HG03025 (cell line): ENCODE data around the gene IPO13.
A peak's percentile ranks its signal among the peaks of the same experiment; 100 is the strongest.

ENCODE experiments used
- ATAC-seq: cut with Tn5 transposase; IDR thresholded peaks from one replicate; pipeline ENCODE4 v1.9.1; 2021; ENCODE audit warnings: mild to moderate bottlenecking, moderate library complexity; ENCODE audit not compliant: unreplicated experiment, low FRiP score

IPO13 gene

DNA sequence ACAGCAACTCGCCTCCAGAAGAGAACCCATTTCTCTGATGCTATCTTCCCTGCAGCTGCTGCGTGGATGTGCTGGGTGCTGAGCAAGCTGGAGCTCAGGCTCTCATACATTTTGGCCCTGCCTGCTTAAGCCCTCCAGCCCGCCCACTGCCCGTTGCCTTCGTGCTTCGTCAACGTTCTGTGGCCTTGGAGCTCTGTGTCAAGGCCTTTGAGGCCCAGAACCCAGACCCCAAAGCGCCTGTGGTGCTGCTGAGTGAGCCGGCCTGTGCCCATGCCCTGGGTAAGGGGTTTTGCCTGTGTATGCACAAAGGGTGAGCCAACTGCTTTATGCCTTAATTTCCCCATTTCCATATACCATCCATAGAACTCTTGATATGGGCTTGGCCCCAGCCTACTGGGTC lies 24.2 kb downstream of the IPO13 start:
- ATAC-seq: no peak

- ATAC-seq: no peak
Observed at GRCh38 chr1:43971336-43971980, 24.7 kb downstream of the IPO13 start.

- no peak for ATAC-seq
Observed at GRCh38 chr1:43973981-43974442, 27.3 kb downstream of the IPO13 start.

DNA sequence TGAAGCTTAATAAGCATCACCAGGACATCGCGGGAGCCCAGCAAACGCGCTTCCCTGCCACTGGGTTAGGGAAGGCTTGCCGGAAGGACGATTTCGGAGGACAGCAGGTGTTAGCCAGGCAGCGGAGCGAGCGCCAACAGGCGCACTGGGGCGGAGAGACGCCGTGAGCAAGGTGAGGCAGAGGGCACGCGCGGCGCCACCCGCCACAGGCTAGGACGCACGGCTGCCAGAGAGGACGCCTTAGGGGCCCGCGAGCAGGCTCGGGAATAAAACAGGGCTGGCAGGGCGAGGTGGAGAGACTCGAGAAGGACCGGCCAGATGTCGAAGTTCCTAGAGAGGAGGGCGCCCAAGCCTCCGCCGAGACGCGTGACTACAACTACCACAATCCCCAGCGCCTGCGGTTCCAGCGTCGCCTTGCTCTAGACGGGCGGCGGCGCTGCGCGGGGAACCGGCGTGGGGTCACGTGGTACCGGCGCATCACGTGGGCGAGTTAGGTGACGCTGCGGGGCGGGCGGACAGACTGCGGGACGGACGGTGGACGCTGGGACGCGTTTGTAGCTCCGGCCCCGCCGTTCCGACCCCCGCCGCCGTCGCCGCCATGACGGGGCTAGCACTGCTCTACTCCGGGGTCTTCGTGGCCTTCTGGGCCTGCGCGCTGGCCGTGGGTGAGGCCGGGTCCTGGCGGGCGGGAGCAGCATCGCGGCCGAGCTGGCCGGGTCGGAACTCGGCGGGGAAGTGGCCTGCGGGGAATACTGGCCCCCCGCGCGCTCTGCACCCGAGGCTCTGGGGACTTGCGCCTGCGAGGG lies 27.9 kb downstream of the IPO13 start, which contains the start of gene ATP6V0B:
TSS of gene ATP6V0B (plus strand) at position 518 of the 806 bp plus-strand sequence. CDS start at position 599, 81 bp downstream.
- ATAC-seq: peak; percentile 67

DNA sequence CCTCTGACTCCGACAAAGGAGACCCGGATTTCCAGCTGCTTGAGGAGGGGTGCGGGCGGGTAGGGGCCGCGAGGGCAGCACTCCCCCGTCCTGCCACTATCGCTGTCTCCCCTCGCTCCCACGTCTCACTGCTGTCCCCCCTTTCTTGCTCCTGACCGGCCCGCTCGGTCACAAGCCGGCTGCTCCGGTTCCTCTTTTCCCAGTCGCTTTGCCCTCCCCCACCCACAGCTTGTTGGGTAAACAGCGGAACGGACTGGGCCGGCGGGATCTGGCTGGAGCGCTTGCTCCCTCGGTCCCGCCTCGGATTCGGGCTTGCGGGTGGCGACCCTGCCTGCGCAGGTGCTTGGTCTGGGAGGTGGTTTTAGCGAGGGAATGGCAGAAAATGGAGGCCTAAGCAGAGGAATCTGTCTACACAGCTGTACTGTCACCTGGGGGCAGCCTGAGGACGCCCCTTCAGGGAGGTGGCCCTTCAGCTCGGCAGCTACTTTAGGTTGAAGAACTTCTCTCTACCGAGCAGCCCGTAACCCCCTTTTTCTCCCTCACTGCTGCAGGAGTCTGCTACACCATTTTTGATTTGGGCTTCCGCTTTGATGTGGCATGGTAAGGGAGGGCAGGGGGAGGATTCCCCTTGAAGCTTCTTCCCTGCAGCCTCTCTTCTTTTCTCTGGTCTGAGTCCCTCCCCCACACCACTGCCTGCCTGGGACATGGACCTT lies 28.7 kb downstream of the IPO13 start:
- peak; percentile 5 for ATAC-seq

DNA sequence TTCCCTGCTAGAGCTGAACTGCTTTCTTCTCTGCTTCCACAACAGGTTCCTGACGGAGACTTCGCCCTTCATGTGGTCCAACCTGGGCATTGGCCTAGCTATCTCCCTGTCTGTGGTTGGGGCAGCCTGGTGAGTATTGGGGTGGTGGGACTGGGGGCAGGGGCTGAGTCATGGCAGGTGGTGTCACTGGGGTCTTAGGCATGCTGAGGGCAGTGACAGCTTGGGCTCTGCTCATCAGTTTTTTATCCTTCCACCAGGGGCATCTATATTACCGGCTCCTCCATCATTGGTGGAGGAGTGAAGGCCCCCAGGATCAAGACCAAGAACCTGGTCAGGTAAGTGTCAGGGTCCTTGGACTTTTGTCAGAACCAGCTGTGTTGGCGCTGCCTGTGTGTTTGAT lies 29.3 kb downstream of the IPO13 start:
- ATAC-seq: no peak

- no peak for ATAC-seq
Observed at GRCh38 chr1:43976890-43977289, 30.1 kb downstream of the IPO13 start.

- ATAC-seq: no peak
Observed at GRCh38 chr1:43977376-43978263, 30.9 kb downstream of the IPO13 start.

GRCh38 chr1:43978264-43978550 lies 31.5 kb downstream of the IPO13 start:
- no peak for ATAC-seq

GRCh38 chr1:43978551-43979260 lies 32.0 kb downstream of the IPO13 start, which contains the start of gene B4GALT2:
Gene B4GALT2, plus strand, starts transcription at chr1:43979210. Its CDS starts 1,951 bp downstream, at chr1:43981161.
- no peak for ATAC-seq

- no peak for ATAC-seq
Observed at GRCh38 chr1:43979261-43979527, 32.4 kb downstream of the IPO13 start.

GRCh38 chr1:43979528-43980254 lies 32.9 kb downstream of the IPO13 start:
- ATAC-seq: no peak

DNA sequence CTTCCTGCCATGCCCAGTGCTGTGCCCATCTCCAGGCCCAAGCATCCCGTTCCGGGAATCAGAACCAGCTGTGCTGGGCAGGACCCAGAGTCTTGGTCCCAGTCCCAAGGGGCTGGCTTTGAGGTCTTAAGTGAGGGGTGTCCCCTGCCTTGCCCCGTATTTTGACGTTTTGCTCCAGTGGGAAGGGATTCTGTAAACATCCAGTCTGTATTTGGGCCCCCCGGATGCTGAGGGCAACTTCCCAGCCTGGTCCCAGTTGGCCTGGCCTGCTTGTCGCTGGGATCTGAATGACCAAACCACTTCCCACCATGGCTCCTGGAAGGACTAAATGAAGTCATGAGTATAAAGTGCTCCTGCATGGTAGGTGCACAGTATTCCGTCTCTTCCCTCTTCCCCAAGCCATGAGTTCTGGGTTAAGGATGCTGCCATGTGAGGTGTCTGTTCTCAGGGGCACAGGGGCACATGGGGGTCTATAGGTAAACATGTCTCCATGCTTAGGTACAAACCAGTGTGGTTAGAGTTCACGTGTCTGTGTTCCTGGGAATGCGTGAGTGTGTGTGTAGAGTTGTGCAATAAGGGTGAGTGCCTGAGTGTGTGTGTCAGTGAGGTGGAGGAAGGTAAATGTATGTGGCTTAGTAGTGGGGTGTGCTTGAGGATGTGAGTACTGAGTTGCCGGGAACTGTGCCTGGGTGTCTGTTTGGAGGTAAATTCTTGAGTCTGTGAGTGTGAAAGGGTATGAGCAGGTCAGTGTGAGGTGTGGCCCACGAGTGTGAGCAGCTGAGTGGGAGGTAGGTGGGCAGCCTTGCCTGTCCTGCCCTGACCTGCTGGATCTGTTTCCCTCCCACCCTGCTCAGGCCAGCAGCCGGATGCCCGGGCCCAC lies 33.7 kb downstream of the IPO13 start:
- ATAC-seq: no peak

GRCh38 chr1:43981135-43981491 lies 34.4 kb downstream of the IPO13 start:
- ATAC-seq: no peak

DNA sequence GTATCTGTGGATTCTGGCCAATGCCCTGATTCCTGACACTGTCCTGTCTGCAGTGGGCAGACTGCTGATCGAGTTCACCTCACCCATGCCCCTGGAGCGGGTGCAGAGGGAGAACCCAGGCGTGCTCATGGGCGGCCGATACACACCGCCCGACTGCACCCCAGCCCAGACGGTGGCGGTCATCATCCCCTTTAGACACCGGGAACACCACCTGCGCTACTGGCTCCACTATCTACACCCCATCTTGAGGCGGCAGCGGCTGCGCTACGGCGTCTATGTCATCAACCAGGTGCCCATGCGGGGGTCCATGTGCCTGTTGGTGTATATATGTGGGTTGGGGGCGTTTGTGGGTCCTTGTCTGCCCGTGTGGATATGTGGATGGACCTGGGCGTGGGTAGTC lies 34.9 kb downstream of the IPO13 start:
- no peak for ATAC-seq

DNA sequence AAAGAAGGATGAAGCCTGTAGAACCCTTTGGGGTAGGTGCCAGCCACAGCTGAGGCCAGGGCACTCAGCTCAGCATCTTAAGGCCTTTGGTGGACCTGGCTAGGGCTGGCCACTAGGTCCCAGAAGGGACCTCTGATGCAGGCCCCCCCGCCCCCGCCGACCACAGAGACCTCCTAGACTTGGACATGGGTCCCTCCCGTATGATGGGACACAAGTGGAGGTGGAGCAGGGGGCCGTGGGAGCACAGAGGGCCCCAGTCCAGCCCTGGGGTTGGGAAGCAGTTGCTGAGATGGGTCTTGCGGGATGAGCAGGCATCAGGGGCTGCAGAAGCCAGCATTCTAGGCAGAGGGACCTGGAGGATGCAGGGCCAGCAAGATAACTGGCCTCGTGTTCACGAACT lies 35.5 kb downstream of the IPO13 start:
- ATAC-seq: no peak

GRCh38 chr1:43982808-43983207 lies 36.1 kb downstream of the IPO13 start:
- ATAC-seq: no peak

GRCh38 chr1:43983253-43983899 lies 36.6 kb downstream of the IPO13 start:
- ATAC-seq: no peak
